GM19397 (cell line): ENCODE measurements around the gene NRG3.

Source experiments
- ATAC-seq: cut with Tn5 transposase; IDR thresholded peaks from one replicate; pipeline ENCODE4 v1.9.1; 2021; ENCODE audit warnings: mild to moderate bottlenecking, moderate library complexity; ENCODE audit not compliant: unreplicated experiment

NRG3 gene

GRCh38 chr10:81874875-81875466, at the start of gene NRG3:
Gene NRG3, plus strand, starts transcription at chr10:81875194.
- ATAC-seq: peak; percentile 38

DNA sequence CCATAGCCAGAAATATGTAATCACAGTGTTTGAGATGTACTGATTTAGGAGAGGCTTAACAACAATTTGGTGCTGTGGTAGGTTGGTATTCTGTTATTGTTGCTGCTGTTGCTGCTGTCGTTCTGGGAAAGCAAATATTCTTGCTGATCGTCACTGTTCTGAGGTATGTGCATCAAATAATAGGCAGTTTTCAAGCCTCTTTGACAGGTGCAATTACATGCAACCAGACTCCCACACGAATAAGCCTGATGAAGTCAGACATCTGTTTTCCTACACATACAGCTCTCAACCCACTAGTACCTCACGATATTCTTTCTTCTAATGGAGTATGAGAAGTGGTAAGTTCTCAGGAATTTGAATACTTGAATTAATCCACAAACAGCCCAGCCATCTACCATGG, 46.7 kb upstream of the NRG3 start:
- ATAC-seq: no peak

- no peak for ATAC-seq
These were observed 43.9 kb upstream of the NRG3 start for GRCh38 chr10:81831060-81831459.

DNA sequence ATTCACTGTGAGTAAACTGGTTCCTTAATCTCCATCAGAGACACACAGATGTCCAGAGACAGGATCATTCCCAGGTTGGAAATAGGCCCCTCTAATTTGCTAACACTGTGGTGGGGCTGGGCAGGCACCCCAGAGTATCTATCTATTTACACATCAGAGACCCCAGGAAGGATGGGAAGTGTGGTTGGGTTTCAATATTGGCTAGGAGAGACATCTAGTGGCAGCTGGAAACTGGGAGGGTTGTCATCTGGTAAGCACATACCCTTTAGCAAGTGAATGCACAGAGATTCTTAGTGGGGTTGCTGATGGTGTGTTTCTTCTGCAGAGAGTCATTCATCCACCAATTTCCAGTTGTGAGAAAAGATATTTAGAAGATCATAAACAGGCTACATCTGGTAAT, 36.0 kb upstream of the NRG3 start:
- ATAC-seq: no peak

- no peak for ATAC-seq
These were observed 32.0 kb upstream of the NRG3 start for GRCh38 chr10:81843042-81843441.

DNA sequence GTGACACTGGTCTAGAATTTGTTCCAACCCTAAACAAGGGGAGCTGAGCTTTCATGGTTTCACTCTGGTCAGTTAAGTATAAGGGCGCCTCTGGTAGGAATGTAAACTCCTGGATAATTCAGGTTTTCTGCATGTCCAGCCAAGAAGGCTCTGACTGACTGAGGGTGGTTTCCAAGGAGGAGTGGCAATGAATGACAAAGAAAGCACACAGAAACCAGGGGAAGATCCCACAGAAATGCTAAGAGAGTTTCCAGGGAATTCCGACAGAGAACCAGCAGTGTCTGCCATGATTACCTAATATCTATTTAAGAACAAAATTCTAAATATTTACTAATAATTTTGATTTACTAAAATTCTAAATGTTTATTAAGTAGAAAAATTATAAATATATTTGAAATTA, 27.3 kb upstream of the NRG3 start:
- no peak for ATAC-seq

- ATAC-seq: no peak
These were observed 26.5 kb upstream of the NRG3 start for GRCh38 chr10:81848514-81848913.

DNA sequence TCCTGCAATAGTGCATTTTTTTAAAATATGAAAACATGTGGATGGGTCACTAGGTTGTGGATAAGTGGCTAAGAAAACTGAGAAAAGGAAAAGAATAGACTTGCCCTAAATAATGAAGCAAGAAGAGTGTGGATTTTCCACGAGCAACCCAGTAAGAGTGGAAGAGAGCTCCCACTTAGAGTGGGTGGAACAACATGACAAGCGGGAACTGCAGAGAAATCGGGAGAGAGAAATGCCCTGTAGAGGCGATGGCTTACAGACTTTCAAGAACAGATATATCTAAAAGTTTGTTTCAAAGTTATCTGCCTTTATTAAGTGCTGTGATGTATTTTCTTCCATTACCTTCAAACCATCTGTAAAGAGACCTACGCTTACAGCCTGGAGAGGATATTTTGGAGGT, 26.1 kb upstream of the NRG3 start:
- ATAC-seq: no peak

- ATAC-seq: no peak
These were observed 12.4 kb upstream of the NRG3 start for GRCh38 chr10:81862596-81862995.

GRCh38 chr10:81863771-81864170, 11.2 kb upstream of the NRG3 start:
- ATAC-seq: no peak

DNA sequence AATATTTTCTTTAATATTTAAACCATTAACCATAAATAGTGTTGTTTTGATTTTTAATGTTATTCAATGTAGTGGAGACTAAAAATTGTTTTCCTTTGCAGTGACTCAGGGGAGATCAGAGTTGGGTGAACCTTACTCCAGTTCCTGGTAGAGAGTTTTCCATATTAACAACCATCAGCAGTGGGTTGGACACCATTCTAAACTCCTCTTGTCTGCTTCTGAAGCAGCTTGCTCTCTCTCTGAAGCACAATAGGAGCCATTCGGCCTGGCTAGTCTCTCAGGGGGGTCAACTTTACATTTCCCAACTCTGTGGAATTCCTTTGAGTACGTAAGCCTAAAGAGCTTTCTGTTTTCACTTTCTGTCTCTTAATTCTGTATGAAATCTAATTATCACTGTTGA, 9.4 kb upstream of the NRG3 start:
- ATAC-seq: no peak

DNA sequence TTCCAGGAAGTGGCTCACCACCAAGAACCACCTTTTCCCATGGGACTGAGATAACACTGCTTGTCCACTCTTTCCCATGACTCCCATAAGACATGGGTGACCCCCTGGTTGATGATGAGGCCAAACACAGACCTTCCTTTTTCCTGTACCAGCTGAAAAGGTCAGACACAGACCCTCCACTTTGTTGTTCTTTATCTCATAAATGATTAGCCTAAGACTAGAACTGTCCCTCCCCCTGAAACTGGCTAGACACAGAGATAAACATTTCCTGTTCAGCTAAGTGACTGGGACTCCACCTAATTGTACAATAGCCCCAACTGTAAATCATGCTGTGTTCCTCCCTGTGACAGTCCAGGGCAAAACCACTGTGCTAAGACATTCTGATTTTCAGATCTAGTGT, 8.2 kb upstream of the NRG3 start:
- ATAC-seq: peak; percentile 98

DNA sequence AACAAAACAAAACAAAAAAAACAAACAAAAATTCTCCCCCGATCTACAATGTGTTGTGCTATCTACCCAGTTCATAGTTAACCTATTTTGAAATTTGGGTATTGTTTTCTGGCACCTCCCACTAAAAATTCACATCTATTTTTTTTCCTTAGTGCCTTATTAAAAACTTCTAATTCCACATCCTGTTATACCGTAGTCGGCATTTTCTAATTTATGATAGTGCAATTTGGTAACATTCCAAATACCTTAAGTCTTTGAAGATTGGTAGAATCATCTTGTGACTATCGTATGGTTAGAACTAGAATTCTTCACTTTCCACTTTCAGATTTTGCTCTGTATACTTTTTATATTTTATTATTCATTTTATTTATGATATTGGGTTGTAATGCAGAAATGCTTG, 4.5 kb upstream of the NRG3 start:
- no peak for ATAC-seq

DNA sequence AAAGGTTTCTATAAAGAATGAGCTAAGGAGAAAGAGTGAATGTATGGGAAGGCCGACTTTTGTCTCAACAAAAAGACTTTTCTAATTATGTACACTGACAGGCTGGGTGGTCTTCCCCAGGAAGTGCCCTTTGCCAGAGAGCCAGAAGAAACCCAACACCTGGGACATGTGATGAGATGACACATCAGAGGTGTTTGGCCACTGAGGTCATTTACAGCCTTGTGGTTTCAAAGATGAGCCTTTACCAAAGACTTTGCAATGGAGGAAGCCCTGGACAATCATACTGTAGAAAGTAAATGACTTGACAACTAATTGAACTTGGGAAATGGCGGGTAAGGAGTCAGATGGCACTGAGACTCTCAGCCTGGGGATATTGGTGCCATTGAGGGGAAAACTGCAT, 3.4 kb upstream of the NRG3 start:
- ATAC-seq: no peak

- no peak for ATAC-seq
These were observed 2.7 kb upstream of the NRG3 start for GRCh38 chr10:81872206-81872862.

GRCh38 chr10:81873231-81873931, 1.6 kb upstream of the NRG3 start:
- no peak for ATAC-seq

- peak; percentile 45 for ATAC-seq
These were observed 820 bp upstream of the NRG3 start for GRCh38 chr10:81873932-81874816.

DNA sequence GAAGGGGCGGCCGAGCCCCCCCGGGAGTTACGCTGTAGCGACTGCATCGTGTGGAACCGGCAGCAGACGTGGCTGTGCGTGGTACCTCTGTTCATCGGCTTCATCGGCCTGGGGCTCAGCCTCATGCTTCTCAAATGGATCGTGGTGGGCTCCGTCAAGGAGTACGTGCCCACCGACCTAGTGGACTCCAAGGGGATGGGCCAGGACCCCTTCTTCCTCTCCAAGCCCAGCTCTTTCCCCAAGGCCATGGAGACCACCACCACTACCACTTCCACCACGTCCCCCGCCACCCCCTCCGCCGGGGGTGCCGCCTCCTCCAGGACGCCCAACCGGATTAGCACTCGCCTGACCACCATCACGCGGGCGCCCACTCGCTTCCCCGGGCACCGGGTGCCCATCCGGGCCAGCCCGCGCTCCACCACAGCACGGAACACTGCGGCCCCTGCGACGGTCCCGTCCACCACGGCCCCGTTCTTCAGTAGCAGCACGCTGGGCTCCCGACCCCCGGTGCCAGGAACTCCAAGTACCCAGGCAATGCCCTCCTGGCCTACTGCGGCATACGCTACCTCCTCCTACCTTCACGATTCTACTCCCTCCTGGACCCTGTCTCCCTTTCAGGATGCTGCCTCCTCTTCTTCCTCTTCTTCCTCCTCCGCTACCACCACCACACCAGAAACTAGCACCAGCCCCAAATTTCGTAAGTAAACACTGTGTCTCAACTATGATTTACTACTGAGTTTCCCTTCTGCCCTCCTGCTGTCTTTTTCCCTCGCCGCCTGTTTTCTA, 666 bp downstream of the NRG3 start:
- no peak for ATAC-seq

DNA sequence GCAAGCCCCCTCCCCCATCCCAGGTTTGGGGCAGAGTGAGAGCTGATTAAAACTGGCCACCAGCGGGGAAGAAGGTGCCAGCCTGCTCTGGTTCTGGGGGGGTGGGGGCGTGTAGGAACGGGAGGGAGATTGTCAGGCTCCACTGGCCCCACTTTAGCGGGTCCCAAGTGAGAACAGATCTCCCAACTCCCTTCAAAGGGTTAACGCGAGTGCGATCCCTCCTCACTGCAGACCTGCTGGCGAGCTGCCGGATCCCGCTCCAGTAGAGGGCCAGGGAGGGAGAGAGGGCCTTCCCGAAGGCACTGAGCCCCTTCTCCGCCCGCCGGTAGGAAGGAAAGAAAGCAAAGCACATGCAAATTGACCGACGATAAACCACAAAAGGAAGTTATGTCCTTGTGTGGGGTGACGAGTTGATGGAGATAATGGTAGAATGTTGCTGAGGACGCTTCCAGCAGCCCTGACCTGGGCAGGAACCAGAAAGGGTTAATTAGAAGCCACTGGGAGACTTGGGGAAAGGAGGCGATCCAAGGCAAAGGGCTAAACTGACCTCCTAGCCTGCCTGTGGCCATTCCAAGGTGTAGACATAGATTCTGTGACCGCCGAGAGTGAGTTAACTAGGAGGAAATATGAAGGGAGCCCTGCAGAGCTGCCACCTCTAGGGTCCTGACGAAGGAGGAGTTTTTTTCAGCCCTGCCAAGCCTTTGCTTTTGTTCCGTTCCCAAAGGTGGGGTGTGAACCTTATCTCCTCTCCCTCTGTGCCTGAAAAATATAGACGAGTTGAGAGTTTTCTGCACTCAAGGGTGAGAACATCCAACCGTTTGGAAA, 1.5 kb downstream of the NRG3 start:
- no peak for ATAC-seq

DNA sequence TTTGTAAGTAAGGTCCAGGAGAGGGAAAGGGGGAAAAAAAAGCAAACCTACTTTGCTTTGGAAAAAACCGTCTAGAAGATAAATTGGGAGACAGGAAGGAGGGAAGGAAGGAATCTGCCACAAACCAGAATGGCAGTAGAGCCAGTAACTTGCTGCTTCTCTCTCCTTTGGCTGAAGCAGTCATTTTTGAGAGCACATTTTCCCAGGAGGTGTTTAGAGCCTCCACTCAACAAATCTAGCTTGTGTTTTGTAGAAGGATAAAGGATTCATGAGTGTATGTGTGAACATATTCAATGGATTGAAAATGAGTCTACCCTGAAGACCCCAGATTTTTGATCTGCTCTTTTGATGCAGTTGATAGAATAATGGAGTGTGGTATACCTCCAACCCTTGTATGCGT, 2.6 kb downstream of the NRG3 start:
- no peak for ATAC-seq
